Measurements from ENCODE around the gene CLIP1. TPM values are rescaled to one million over a fixed set of nuclear protein-coding genes. Genes with fewer than 3 reads are reported as not detected.

Gene CLIP1
- total and polyA plus RNA-seq, 2 of the 8 experiments (the other 6 are each of a cell fraction or from before 2014, with no cell fraction given), result 19.0 to 27.6 TPM

DNA sequence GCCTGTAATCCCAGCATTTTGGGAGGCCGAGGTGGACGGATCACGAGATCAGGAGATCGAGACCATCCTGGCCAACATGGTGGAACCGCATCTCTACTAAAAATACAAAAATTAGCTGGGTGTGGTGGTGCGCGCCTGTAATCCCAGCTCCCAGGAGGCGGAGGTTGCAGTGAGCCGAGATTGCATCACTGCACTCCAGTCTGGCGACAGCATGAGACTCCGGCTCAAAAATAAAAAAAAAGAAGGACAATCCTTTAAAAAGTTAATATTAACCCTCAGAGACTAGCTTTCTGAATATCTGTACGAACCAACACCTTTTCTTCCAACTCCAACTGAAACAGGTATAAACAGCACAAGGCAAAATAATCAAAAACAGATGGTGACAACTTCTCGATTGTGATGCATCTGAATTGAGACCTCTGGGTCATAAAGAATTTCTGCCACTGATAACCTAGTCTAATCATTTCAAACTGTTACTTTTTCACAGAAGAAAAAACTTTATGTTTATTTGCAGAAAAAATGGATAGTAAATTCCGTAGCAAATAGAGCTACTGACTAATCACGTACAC is 27.8 kb downstream of the CLIP1 start (continued):
- TF ChIP-seq EP300 (IDR thresholded peaks at IDR 0.05; ENCODE audit: borderline replicate concordance in 1 of 2, low read depth in 2 of 2, low read length in 2 of 2) (no peak), TBP (IDR thresholded peaks at IDR 0.05; ENCODE audit: low read depth, low read length) (no peak), SP4 (IDR thresholded peaks at IDR 0.05; ENCODE audit: low read length) (no peak)

Data from H1 (cell line).